WERI-Rb-1 (cell line): Measurements from ENCODE around the gene ATG5.

ENCODE experiments used
- DNase-seq: peaks from one replicate; pipeline ENCODE4 v3.0.0-alpha.2; 2020
- H3K27ac ChIP-seq: fragments of 250-450 bp; sonication (Bioruptor Pico); 2 replicates; pipeline ENCODE4 v1.5.1; 2020; ENCODE audit warnings: mild to moderate bottlenecking, moderate library complexity
- H3K27me3 ChIP-seq: fragments of 250-450 bp; sonication (Bioruptor Pico); 2 replicates; pipeline ENCODE4 v1.5.1; 2021; ENCODE audit warnings: mild to moderate bottlenecking, low read depth, moderate library complexity; ENCODE audit not compliant: insufficient read depth, severe bottlenecking
- H3K36me3 ChIP-seq: fragments of 250-450 bp; sonication (Bioruptor Pico); 2 replicates; pipeline ENCODE4 v1.5.1; 2020; ENCODE audit warnings: mild to moderate bottlenecking, moderate library complexity
- H3K4me3 ChIP-seq: 2 replicates; pipeline ENCODE4 v1.5.1; 2011; ENCODE audit warnings: low read depth, mild to moderate bottlenecking, control low read depth, low read length
- H3K9me3 ChIP-seq: fragments of 250-450 bp; sonication (Bioruptor Pico); 2 replicates; pipeline ENCODE4 v1.5.1; 2021; ENCODE audit warnings: mild to moderate bottlenecking, moderate library complexity; ENCODE audit not compliant: severe bottlenecking
- TF ChIP-seq, protein P1 (sequence below): IDR thresholded peaks from 2 replicates; pipeline ENCODE4 v1.5.1; 2011; ENCODE audit warnings: low read depth, mild to moderate bottlenecking, control low read depth, inconsistent platforms, low read length

Gene ATG5

DNA sequence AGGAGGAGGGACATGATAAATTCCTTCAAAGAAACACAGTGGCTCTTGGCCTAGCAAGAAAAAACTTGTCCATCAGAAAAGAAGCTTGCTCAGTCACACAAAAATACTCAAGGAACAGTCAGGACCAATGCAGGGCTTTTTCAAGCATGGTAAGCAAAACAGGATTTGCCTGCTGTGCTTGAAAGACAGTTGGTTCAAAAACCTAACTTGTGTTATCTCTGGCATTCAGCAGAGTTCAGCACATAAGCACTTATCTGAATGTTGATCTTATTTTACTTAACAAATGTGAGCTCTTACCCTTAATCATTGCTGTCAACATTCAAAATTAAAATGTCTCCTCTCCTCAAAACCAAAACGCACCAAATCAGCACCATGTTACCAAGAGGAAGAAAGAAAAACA, 38.3 kb downstream of the ATG5 start:
- TF ChIP-seq, protein P1, sequence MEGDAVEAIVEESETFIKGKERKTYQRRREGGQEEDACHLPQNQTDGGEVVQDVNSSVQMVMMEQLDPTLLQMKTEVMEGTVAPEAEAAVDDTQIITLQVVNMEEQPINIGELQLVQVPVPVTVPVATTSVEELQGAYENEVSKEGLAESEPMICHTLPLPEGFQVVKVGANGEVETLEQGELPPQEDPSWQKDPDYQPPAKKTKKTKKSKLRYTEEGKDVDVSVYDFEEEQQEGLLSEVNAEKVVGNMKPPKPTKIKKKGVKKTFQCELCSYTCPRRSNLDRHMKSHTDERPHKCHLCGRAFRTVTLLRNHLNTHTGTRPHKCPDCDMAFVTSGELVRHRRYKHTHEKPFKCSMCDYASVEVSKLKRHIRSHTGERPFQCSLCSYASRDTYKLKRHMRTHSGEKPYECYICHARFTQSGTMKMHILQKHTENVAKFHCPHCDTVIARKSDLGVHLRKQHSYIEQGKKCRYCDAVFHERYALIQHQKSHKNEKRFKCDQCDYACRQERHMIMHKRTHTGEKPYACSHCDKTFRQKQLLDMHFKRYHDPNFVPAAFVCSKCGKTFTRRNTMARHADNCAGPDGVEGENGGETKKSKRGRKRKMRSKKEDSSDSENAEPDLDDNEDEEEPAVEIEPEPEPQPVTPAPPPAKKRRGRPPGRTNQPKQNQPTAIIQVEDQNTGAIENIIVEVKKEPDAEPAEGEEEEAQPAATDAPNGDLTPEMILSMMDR: no peak

DNA sequence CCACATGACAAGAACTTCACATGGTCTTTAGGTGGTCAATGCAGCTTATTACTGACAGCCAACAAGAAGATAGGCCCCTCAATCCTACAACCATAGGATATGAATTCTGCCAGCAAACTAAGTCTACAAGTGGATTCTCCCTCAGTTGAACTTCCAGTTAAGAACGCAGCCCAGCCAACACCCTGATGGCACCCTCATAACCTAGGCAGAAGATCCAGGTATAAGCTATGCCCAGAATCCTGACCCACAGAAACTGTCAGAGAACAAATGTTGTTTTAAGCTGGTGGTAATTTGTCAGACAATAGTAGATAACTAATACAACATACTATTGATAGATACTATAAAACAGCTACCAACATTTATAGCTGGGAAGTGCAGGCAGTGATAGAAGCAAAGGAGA, 38.8 kb downstream of the ATG5 start:
- TF ChIP-seq, protein P1: no peak
- Histone ChIP-seq H3K36me3 (peaks cover 9% of the 10 kb centered on the region), H3K9me3 (no peaks in the 10 kb centered on the region), H3K4me3 (no peak overlapping the region), H3K27me3 (no peaks in the 10 kb centered on the region), H3K27ac (no peak overlapping the region)
- DNase-seq: no peak

More for the DNA sequence above, 38.3 kb downstream of the ATG5 start:
- Histone ChIP-seq H3K27me3 (no peaks in the 10 kb centered on the region), H3K4me3 (no peak overlapping the region), H3K27ac (no peak overlapping the region), H3K36me3 (peaks cover 13% of the 10 kb centered on the region), H3K9me3 (no peaks in the 10 kb centered on the region)
- no peak for DNase-seq

DNA sequence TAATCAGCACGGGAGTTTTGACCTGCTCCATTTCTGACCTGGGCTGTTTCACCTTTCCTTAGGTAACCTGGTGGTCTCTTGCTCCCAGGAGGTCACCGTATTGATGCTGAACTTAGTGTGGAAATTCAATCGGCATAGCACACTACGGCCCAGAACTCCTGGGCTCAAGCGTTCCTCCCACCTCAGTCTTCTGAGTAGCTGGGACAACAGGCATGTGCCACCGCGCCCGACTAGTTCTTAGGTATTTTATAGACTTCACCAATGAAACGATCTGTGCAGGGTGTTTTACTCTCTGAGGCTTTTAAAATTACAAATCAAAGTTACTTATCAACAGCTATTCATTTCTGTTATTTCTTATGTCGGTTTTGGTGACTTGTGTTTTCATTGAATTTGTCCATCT, 42.1 kb downstream of the ATG5 start:
- H3K4me3 ChIP-seq: no peak overlapping the region
- TF ChIP-seq, protein P1: no peak
- H3K27me3 ChIP-seq: no peaks in the 10 kb centered on the region
- no peak overlapping the region for H3K27ac ChIP-seq
- DNase-seq: no peak
- peaks cover 4% of the 10 kb centered on the region; the same call in 1 of the 2 replicates for H3K36me3 ChIP-seq
- H3K9me3 ChIP-seq: no peaks in the 10 kb centered on the region

DNA sequence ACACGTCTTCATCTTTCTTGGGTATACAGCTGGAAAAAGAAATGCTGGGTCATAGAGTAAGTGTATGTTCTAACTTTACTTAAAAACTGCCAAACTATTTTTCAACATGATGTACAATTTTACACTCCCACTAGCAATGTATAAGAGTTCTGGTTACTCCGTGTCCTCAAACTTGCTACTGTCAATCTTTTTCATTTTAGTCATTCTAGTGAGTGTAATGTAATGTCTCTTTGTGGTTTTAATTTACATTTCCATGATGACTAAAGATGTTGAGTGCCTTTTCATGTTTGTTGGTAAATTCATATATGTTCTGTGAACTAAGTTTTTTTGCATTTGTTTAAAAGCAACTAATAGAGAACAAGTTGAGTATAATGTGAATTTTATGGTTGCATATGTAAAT, 43.9 kb downstream of the ATG5 start:
- TF ChIP-seq, protein P1: no peak
- DNase-seq: no peak
- H3K36me3 ChIP-seq: peaks cover 10% of the 10 kb centered on the region

DNA sequence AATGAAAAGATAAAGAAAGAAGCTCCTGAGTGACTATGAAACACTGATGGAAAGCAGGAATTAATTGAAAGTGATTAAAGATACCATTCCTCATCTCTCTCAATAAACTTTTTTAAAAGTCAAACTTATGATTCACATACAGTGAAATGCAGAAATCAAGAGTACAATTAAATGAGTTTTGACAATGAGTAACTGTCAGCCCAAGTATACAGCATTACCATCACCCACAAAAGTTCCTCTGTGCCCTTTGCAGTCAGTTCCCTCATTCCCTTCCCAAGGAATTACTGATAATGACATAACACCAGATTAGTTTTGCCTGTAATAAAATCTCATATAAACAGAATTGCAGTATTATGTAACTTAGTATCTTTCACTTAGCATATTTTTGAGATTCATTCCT, 44.5 kb downstream of the ATG5 start:
- Histone ChIP-seq H3K9me3 (no peaks in the 10 kb centered on the region), H3K27ac (no peak overlapping the region), H3K4me3 (no peak overlapping the region), H3K36me3 (peaks cover 10% of the 10 kb centered on the region), H3K27me3 (no peaks in the 10 kb centered on the region)
- TF ChIP-seq, protein P1: no peak
- DNase-seq: no peak

More for the DNA sequence above, 43.9 kb downstream of the ATG5 start:
- no peaks in the 10 kb centered on the region for H3K27me3 ChIP-seq
- no peak overlapping the region for H3K27ac ChIP-seq
- no peaks in the 10 kb centered on the region for H3K9me3 ChIP-seq
- no peak overlapping the region for H3K4me3 ChIP-seq

DNA sequence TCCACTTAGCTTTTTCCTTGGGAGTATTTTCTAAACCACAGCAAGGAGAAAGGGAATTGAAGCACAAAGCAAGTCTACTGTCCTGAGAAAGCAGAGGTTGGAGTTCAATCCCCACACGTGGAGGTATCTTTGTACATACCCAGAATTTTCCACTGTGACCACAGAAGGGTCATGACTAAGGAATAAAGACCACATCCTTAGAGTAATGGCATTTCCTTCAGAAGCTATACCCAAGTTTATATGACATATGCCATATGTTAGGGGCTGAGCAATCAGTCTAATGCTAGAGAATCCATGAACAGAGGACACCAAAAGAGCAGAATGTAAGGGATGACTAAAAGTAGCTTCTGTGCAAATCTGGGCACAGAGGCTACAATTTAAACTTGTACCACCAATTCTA, 46.4 kb downstream of the ATG5 start:
- no peaks in the 10 kb centered on the region for H3K27me3 ChIP-seq
- peaks cover 10% of the 10 kb centered on the region for H3K36me3 ChIP-seq
- TF ChIP-seq, protein P1: no peak
- no peak for DNase-seq
- H3K9me3 ChIP-seq: no peaks in the 10 kb centered on the region
- H3K4me3 ChIP-seq: no peak overlapping the region
- no peak overlapping the region for H3K27ac ChIP-seq
